Right lobe of liver (tissue), 4 donors: ENCODE results near the gene ZNF607.

ENCODE experiments used
- POLR2A ChIP-seq: fragments of 450-650 bp; IDR thresholded peaks from one replicate; pipeline ENCODE4 v1.6.1; 2017; ENCODE audit warnings: antibody characterized with exemption, mild to moderate bottlenecking
- TF ChIP-seq, protein P1 (sequence below), 4 donors: fragments of 200-600 bp in 3 of 4; fragments of 450-650 bp in 1 of 4; IDR thresholded peaks; one replicate each; pipeline versions ENCODE4 v1.5.1 to v1.8.0; 2016 to 2022; ENCODE audit warnings: antibody characterized with exemption in 4 of 4, mild to moderate bottlenecking in 2 of 4
- donor health status: DM: no; HTN: no; CAD: no.
- donor health status: DM: no; HTN: no; CAD: no.
- donor health status: DM: no; HTN: yes; CAD: no.

DNA sequence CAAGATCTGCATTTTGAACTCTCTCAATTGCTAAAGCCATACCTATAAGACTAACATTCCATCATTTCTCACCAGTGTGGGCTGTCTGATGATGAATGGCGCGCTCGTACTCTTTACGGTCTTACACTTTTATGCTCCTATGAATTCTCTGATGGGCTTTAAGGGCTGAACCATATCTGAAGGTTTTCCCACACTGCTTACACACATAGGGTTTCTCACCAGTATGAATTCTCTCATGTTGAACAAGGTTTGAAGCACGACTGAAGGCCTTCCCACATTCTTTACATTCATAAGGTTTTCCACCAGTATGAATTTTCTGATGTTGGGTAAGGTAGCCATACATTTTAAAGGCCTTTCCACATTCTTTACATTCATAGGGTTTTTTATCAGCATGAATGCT, 18.8 kb upstream of the ZNF607 start:
- TF ChIP-seq, protein P1, sequence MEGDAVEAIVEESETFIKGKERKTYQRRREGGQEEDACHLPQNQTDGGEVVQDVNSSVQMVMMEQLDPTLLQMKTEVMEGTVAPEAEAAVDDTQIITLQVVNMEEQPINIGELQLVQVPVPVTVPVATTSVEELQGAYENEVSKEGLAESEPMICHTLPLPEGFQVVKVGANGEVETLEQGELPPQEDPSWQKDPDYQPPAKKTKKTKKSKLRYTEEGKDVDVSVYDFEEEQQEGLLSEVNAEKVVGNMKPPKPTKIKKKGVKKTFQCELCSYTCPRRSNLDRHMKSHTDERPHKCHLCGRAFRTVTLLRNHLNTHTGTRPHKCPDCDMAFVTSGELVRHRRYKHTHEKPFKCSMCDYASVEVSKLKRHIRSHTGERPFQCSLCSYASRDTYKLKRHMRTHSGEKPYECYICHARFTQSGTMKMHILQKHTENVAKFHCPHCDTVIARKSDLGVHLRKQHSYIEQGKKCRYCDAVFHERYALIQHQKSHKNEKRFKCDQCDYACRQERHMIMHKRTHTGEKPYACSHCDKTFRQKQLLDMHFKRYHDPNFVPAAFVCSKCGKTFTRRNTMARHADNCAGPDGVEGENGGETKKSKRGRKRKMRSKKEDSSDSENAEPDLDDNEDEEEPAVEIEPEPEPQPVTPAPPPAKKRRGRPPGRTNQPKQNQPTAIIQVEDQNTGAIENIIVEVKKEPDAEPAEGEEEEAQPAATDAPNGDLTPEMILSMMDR (IDR thresholded peaks at IDR 0.05): no peak
- no peak for TF ChIP-seq POLR2A
